Thoracic aorta (tissue), 2 donors: ENCODE results near the gene XXYLT1. TPM values are rescaled to one million over a fixed set of nuclear protein-coding genes. Genes with fewer than 3 reads are reported as not detected.

Experiments
- ATAC-seq: fragments of 150-250 bp; one replicate; pipeline ENCODE4 v1.8.0; 2017; ENCODE audit warnings: low read depth; ENCODE audit not compliant: insufficient number of reproducible peaks, low FRiP score
- DNase-seq: peaks from one replicate; pipeline ENCODE4 v3.0.0-alpha.2; 2020; ENCODE audit warnings: low spot score
- H3K27ac ChIP-seq, 2 donors: fragments of 200-600 bp; sonication (generic); 1 replicate in 1 of 2; 2 replicates in 1 of 2; pipeline ENCODE4 v1.5.1; 2016; ENCODE audit warnings: mild to moderate bottlenecking in 2 of 2, moderate library complexity in 2 of 2
- H3K27me3 ChIP-seq: fragments of 200-600 bp; sonication (generic); replicated peaks from 2 replicates; pipeline ENCODE4 v1.6.0; 2016; ENCODE audit warnings: mild to moderate bottlenecking; ENCODE audit not compliant: insufficient read depth
- H3K36me3 ChIP-seq: fragments of 200-600 bp; sonication (generic); one replicate; pipeline ENCODE4 v1.5.1; 2016
- H3K4me1 ChIP-seq, 2 donors: fragments of 200-600 bp; sonication (generic); 1 replicate in 1 of 2; 2 replicates in 1 of 2; pipeline versions ENCODE4 v1.5.1 to v1.6.0; 2016; ENCODE audit warnings: low read depth in 2 of 2, mild to moderate bottlenecking in 1 of 2; ENCODE audit not compliant: control insufficient read depth in 1 of 2
- H3K4me3 ChIP-seq: fragments of 200-600 bp; sonication (generic); 2 replicates; pipeline ENCODE4 v1.5.1; 2016; ENCODE audit warnings: mild to moderate bottlenecking
- H3K9me3 ChIP-seq: fragments of 200-600 bp; sonication (generic); 2 replicates; pipeline ENCODE4 v1.5.1; 2016
- total RNA-seq, 2 donors: library from RNA; depleted of rRNA; stranded (reverse); fragments of >200 nt; gene quantifications; one replicate each; pipeline versions ENCODE4 v1.1.0 to v1.2.3, GENCODE V29; 2016
- TF ChIP-seq, protein P1 (sequence below): fragments of 200-600 bp; sonication (generic); IDR thresholded peaks from one replicate; pipeline ENCODE4 v1.5.1; 2019; ENCODE audit warnings: antibody characterized with exemption

The XXYLT1 gene
- total RNA-seq, 2 donors from 2014 or later = 17.7 to 21.2 TPM

- TF ChIP-seq, protein P1, sequence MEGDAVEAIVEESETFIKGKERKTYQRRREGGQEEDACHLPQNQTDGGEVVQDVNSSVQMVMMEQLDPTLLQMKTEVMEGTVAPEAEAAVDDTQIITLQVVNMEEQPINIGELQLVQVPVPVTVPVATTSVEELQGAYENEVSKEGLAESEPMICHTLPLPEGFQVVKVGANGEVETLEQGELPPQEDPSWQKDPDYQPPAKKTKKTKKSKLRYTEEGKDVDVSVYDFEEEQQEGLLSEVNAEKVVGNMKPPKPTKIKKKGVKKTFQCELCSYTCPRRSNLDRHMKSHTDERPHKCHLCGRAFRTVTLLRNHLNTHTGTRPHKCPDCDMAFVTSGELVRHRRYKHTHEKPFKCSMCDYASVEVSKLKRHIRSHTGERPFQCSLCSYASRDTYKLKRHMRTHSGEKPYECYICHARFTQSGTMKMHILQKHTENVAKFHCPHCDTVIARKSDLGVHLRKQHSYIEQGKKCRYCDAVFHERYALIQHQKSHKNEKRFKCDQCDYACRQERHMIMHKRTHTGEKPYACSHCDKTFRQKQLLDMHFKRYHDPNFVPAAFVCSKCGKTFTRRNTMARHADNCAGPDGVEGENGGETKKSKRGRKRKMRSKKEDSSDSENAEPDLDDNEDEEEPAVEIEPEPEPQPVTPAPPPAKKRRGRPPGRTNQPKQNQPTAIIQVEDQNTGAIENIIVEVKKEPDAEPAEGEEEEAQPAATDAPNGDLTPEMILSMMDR = no peak
- H3K27me3 ChIP-seq = no peaks in the 10 kb centered on the region
- H3K27ac ChIP-seq = no peak overlapping the region
- H3K4me3 ChIP-seq = no peak overlapping the region
- DNase-seq = no peak
- no peaks in the 10 kb centered on the region for H3K4me1 ChIP-seq
- no peak for ATAC-seq
- no peaks in the 10 kb centered on the region for H3K36me3 ChIP-seq
- H3K9me3 ChIP-seq = peaks cover 6% of the 10 kb centered on the region
Observed at GRCh38 chr3:195139876-195140240, 131.1 kb downstream of the XXYLT1 start.

DNA sequence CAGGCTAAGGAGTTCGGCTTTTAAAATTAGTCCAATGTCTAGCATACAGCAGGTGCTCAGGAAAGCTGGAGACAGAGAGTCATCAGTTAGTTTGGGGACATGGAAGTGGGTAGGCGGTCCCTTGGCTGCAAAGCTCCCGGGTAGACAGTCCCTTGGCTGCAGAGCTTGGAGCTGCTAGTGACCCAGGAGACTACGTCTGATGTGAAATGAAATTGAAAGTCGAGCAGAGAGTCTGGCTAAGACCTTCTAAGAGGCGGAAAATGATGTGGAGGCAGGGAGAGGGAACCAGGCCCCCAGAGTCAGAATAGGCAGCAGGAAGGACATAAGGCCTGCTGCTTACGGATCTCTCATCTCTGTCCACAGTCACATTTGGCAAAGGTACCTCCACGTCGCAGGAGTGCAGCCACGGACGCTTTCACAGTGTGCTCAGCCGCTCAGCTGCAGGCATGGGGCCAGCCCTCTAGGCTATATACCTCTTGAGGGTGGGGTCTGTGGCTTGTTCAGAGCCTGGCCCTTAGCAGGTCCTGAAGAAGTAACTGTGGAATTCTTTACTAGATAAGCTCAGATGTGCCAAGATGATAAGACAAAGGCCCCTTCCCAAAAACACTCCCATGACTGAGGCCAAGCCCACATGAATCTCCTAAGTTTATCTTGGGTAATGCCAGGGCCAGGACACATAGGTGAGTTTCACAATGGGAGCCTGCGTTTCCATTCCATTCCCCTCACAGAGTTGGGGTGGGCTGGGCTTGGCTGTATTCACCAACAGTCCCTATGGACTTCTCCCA lies 131.7 kb downstream of the XXYLT1 start:
- no peak overlapping the region for H3K4me3 ChIP-seq
- TF ChIP-seq, protein P1 = no peak
- ATAC-seq = no peak

GRCh38 chr3:195137638-195138588 lies 133.0 kb downstream of the XXYLT1 start:
- Histone ChIP-seq H3K4me1 (no peaks in the 10 kb centered on the region), H3K27ac (no peak overlapping the region), H3K27me3 (no peaks in the 10 kb centered on the region), H3K36me3 (no peaks in the 10 kb centered on the region), H3K9me3 (peaks cover 6% of the 10 kb centered on the region), H3K4me3 (no peak overlapping the region)
- ATAC-seq (no peak), DNase-seq (no peak)
- TF ChIP-seq, protein P1 = no peak

More for the DNA sequence above, 131.7 kb downstream of the XXYLT1 start:
- Histone ChIP-seq H3K36me3 (no peaks in the 10 kb centered on the region), H3K27me3 (no peaks in the 10 kb centered on the region), H3K9me3 (peaks cover 6% of the 10 kb centered on the region), H3K4me1 (no peaks in the 10 kb centered on the region), H3K27ac (no peak overlapping the region)
- no peak for DNase-seq

DNA sequence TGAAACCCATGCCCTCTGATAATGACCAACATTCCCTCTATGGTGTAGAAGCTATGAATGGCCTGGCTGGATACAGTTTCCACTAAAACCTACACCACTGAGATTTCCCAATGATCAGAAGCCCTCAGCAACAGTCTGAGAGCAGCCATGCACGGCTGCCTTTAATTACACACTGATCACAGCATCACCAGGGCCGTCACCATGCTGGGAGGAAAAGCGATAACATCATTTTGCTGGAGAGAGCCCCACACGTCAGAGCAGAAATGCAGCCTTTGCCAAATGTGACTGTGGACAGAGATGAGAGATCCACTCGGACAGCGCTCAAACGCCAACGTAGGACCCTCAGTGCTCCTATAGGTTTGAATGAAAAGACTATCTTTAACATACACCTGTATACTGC lies 135.0 kb downstream of the XXYLT1 start:
- DNase-seq (no peak), ATAC-seq (no peak)
- no peak overlapping the region for H3K4me3 ChIP-seq
- H3K27me3 ChIP-seq = no peaks in the 10 kb centered on the region
- H3K4me1 ChIP-seq = no peaks in the 10 kb centered on the region
- H3K9me3 ChIP-seq = peaks cover 5% of the 10 kb centered on the region
- H3K36me3 ChIP-seq = no peaks in the 10 kb centered on the region
- H3K27ac ChIP-seq = no peak overlapping the region
- TF ChIP-seq, protein P1 = no peak

DNA sequence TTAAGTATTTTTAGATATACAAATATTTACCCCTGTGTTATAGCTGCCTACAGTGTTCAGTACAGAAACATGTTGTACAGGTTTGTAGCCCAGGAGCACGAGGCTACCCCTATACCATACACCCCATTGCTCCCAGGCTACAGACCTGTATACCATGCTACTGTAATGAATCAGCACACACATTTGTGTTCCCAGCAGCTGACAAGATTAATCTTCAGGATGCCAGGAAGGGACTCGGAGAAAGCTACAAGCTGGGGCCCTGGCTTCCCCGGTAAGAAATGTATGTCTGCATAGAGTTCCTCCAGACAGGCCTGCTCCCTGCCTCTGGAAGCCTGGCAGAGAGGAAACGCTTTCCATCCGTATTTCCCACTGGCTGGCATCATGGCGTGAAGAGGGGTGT lies 136.5 kb downstream of the XXYLT1 start:
- Histone ChIP-seq H3K9me3 (no peaks in the 10 kb centered on the region), H3K4me3 (no peak overlapping the region), H3K4me1 (no peaks in the 10 kb centered on the region), H3K27me3 (no peaks in the 10 kb centered on the region), H3K36me3 (no peaks in the 10 kb centered on the region), H3K27ac (no peak overlapping the region)
- ATAC-seq = no peak
- no peak for DNase-seq
- TF ChIP-seq, protein P1 = no peak
